Measurements from ENCODE around the gene MAPK10.

DNA sequence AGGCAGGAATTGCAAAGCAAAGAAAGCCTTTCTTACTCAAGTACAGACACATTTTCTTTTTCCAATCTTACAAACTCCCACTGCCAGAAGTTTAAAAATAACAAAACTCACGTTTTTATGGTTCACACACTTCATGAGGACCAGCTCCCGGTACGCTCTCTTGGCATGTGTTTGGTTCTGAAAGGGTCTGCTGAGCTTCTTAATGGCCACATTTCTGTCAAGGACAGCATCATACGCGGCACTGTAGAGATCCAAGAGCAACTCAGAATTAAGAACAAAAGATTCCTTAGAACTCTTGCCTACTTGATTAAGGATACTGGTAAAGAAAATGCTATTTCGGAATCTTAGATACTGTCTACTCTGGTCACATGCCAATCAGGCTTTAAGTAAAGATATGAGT lies 252.7 kb downstream of the MAPK10 start:
- TF ChIP-seq, protein P1, sequence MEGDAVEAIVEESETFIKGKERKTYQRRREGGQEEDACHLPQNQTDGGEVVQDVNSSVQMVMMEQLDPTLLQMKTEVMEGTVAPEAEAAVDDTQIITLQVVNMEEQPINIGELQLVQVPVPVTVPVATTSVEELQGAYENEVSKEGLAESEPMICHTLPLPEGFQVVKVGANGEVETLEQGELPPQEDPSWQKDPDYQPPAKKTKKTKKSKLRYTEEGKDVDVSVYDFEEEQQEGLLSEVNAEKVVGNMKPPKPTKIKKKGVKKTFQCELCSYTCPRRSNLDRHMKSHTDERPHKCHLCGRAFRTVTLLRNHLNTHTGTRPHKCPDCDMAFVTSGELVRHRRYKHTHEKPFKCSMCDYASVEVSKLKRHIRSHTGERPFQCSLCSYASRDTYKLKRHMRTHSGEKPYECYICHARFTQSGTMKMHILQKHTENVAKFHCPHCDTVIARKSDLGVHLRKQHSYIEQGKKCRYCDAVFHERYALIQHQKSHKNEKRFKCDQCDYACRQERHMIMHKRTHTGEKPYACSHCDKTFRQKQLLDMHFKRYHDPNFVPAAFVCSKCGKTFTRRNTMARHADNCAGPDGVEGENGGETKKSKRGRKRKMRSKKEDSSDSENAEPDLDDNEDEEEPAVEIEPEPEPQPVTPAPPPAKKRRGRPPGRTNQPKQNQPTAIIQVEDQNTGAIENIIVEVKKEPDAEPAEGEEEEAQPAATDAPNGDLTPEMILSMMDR (optimal IDR thresholded peaks at IDR 0.05 in 1 of 3, IDR thresholded peaks at IDR 0.05 in 1 of 3, conservative IDR thresholded peaks at IDR 0.05 in 1 of 3; ENCODE audit: extremely low read depth in 1 of 3, insufficient read depth in 2 of 3, low read length in 3 of 3), result no peak
- no peak for TF ChIP-seq EZH2 (IDR thresholded peaks at IDR 0.05; ENCODE audit: low read length)

All from keratinocyte (primary cell).